Measurements from ENCODE around the gene MAG.

DNA sequence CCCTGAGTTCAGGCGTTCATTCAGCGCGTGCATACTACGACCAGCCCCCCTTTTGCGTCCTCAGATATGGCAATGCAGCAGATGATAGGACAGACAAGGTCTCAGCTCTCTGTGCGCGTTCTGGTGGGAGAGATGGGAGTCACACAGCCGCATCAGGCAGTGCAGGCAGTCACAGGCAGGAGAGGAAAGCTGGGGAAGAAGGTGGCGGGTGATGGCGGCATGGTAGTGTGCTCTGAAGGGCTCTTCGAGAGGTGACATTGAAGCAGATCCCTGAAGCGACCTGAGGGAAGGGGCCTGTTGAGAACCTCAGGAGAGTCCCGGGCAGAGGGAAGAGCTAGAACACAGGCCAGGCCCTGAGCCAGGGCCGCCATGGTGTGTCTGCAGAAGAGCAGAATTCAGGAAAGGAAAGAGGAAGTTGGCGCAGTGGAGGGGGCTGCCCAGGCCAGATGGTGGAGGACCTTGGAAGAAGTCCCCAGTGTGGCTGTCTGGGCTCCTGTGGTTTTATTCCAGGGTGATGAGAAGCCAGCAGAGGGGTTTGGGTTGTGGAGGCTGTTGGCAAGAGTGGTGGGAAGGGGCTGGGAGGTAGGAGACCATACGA lies 19.7 kb upstream of the MAG start:
- TF ChIP-seq, protein P1, sequence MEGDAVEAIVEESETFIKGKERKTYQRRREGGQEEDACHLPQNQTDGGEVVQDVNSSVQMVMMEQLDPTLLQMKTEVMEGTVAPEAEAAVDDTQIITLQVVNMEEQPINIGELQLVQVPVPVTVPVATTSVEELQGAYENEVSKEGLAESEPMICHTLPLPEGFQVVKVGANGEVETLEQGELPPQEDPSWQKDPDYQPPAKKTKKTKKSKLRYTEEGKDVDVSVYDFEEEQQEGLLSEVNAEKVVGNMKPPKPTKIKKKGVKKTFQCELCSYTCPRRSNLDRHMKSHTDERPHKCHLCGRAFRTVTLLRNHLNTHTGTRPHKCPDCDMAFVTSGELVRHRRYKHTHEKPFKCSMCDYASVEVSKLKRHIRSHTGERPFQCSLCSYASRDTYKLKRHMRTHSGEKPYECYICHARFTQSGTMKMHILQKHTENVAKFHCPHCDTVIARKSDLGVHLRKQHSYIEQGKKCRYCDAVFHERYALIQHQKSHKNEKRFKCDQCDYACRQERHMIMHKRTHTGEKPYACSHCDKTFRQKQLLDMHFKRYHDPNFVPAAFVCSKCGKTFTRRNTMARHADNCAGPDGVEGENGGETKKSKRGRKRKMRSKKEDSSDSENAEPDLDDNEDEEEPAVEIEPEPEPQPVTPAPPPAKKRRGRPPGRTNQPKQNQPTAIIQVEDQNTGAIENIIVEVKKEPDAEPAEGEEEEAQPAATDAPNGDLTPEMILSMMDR (IDR thresholded peaks at IDR 0.05), result no peak
- TF ChIP-seq POLR2A (IDR thresholded peaks at IDR 0.05), result no peak

Data from uterus (tissue), 2 donors.